Ectodermal cell (in vitro differentiated cells): ENCODE measurements around the gene CCDC71.
A peak's percentile ranks its signal among the peaks of the same experiment; 100 is the strongest.

Source experiments
- H3K27ac ChIP-seq: 2 replicates; pipeline ENCODE4 v1.7.0; 2013; ENCODE audit warnings: mild to moderate bottlenecking, low read depth, low read length; ENCODE audit not compliant: insufficient read depth, poor library complexity, severe bottlenecking
- H3K27me3 ChIP-seq: 2 replicates; pipeline ENCODE4 v1.7.0; 2013; ENCODE audit warnings: mild to moderate bottlenecking, low read length; ENCODE audit not compliant: insufficient read depth, control insufficient read depth, poor library complexity, severe bottlenecking
- H3K36me3 ChIP-seq: one replicate; pipeline ENCODE4 v1.7.0; 2013; ENCODE audit warnings: low read length; ENCODE audit not compliant: control insufficient read depth, insufficient read depth
- H3K4me1 ChIP-seq: one replicate; pipeline ENCODE4 v1.7.0; 2013; ENCODE audit warnings: low read length; ENCODE audit not compliant: control insufficient read depth, insufficient read depth
- H3K4me3 ChIP-seq: 2 replicates; pipeline ENCODE4 v1.7.0; 2013; ENCODE audit warnings: low read depth, low read length, control low read depth; ENCODE audit not compliant: insufficient read depth
- H3K9me3 ChIP-seq: 2 replicates; pipeline ENCODE4 v1.7.0; 2013; ENCODE audit warnings: mild to moderate bottlenecking, low read length, moderate library complexity; ENCODE audit not compliant: control insufficient read depth
- WGBS, 2 experiments: methylation state at CpG; one replicate each; pipeline ENCODE4 v1.1.7; 2013; ENCODE audit warnings: missing lambda C conversion rate in 2 of 2; 5-methylcytosine and 5-hydroxymethylcytosine counted together

The CCDC71 gene

DNA sequence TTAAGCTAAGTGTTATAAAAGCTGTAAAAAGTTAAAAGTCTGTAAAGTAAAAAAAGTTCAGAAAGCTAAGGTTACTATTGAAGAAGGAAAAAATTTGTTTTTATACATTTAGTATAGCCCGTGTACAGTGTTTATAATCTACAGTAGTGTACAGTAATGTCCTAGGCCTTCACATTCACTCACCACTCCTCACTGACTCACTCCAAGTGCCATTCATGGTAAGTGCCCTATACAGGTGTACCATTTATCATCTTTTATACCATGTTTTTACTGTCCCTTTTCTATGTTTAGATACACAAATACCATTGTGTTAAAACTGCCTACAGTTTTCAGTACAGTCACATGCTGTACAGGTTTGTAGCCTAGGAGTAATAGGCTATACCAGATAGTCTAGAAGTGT is 8.8 kb downstream of the CCDC71 start:
- WGBS, 2 experiments, result 75% methylated on average over 1 of the region's 1 CpG; no CpG with 5 or more reads in 1 of the 2 experiments

GRCh38 chr3:49153349-49153912 is 12.7 kb downstream of the CCDC71 start:
- no peaks in the 10 kb centered on the region for H3K27me3 ChIP-seq
- 82 to 88% methylated on average over 3 of the region's 3 CpGs for WGBS, 2 experiments

More for the DNA sequence above, 8.8 kb downstream of the CCDC71 start:
- no peak overlapping the region for H3K4me3 ChIP-seq
- H3K27me3 ChIP-seq, result no peaks in the 10 kb centered on the region
- no peaks in the 10 kb centered on the region for H3K9me3 ChIP-seq
- H3K4me1 ChIP-seq, result no peaks in the 10 kb centered on the region
- H3K36me3 ChIP-seq, result no peaks in the 10 kb centered on the region
- no peak overlapping the region for H3K27ac ChIP-seq

GRCh38 chr3:49151610-49152009 is 14.5 kb downstream of the CCDC71 start:
- 86 to 94% methylated on average over 2 of the region's 2 CpGs for WGBS, 2 experiments
- H3K27me3 ChIP-seq, result no peaks in the 10 kb centered on the region
- H3K36me3 ChIP-seq, result no peaks in the 10 kb centered on the region

More at GRCh38 chr3:49153349-49153912, 12.7 kb downstream of the CCDC71 start:
- Histone ChIP-seq H3K36me3 (no peaks in the 10 kb centered on the region), H3K9me3 (no peaks in the 10 kb centered on the region), H3K4me3 (no peak overlapping the region), H3K27ac (no peak overlapping the region), H3K4me1 (no peaks in the 10 kb centered on the region)

GRCh38 chr3:49148159-49148558 is 18.0 kb downstream of the CCDC71 start:
- Histone ChIP-seq H3K4me3 (no peak overlapping the region), H3K4me1 (no peaks in the 10 kb centered on the region), H3K27ac (no peak overlapping the region), H3K36me3 (no peaks in the 10 kb centered on the region), H3K9me3 (no peaks in the 10 kb centered on the region), H3K27me3 (no peaks in the 10 kb centered on the region)
- WGBS, 2 experiments, result 87 to 91% methylated on average over 5 of the region's 5 CpGs

More at GRCh38 chr3:49151610-49152009, 14.5 kb downstream of the CCDC71 start:
- Histone ChIP-seq H3K27ac (no peak overlapping the region), H3K4me1 (no peaks in the 10 kb centered on the region), H3K4me3 (no peak overlapping the region), H3K9me3 (no peaks in the 10 kb centered on the region)

DNA sequence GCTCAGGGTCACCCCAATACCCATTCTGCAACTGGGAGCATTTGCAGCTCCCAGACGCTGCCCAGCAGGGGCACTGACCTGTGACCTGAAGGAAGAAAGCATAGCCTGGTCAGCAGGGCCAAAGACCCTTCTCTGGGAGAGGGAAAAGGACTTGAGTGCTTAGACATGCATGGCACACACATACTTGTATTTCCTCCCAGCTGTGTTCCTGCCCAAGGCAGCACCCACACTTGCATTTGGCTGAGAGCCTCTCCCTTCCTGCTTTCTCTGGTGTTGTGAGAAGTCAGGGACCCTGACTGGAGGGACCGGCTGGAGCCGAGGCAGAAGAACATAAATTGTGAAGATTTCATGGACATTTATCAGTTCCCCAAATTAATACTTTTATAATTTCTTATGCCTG is 26.1 kb downstream of the CCDC71 start:
- Histone ChIP-seq H3K9me3 (no peaks in the 10 kb centered on the region), H3K27me3 (no peaks in the 10 kb centered on the region), H3K36me3 (no peaks in the 10 kb centered on the region), H3K4me3 (no peak overlapping the region), H3K4me1 (no peaks in the 10 kb centered on the region), H3K27ac (no peak overlapping the region)
- WGBS, 2 experiments, result 74% methylated on average over 2 to 3 of the region's 3 CpGs

GRCh38 chr3:49135499-49135898 is 30.6 kb downstream of the CCDC71 start:
- no peaks in the 10 kb centered on the region for H3K36me3 ChIP-seq
- WGBS, 2 experiments, result 89 to 90% methylated on average over 4 of the region's 4 CpGs
- H3K27ac ChIP-seq, result no peak overlapping the region
- no peaks in the 10 kb centered on the region for H3K9me3 ChIP-seq
- no peak overlapping the region for H3K4me3 ChIP-seq
- H3K4me1 ChIP-seq, result peaks cover 4% of the 10 kb centered on the region
- no peaks in the 10 kb centered on the region for H3K27me3 ChIP-seq

GRCh38 chr3:49134471-49135265 is 31.5 kb downstream of the CCDC71 start:
- 77 to 79% methylated on average over 3 of the region's 3 CpGs for WGBS, 2 experiments
- H3K27ac ChIP-seq, result no peak overlapping the region
- H3K27me3 ChIP-seq, result no peaks in the 10 kb centered on the region
- peaks cover 4% of the 10 kb centered on the region for H3K4me1 ChIP-seq
- no peak overlapping the region for H3K4me3 ChIP-seq
- no peaks in the 10 kb centered on the region for H3K9me3 ChIP-seq
- no peaks in the 10 kb centered on the region for H3K36me3 ChIP-seq

DNA sequence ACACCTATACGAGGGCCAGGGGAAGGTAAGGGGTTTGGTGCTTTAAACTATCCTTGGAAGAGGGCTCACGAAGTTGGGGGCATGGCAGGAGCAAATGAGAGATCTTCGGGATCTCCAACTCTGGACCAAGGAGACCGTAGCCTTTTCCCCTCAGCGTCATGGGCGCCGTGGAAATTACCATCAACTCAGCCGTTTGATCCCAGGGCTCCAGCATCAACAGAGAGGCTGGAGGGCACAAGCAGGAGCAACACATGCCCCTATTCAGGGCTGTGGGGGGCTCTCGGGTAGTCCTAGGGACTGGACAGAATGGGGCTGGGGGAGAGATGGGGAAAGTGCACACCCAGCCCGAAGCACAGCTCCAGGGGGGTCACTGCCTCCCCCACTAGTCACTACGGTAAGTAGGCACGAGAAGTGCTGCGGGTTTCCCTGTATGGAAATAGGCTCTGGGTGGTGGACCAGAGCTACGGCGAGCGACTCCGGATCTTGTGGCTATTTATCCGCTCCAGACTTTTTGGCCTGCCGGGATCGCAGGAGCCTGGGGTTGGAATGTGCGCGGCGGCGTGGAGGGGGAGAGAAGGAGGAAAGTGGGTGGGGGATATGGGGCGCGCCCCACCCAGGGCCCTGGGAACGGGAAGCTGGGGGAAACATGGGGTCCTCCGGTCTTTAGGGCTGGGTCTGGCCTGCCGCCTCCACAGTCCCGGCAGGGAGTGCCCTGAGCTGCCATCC is 32.7 kb downstream of the CCDC71 start:
- 1% methylated on average over 30 of the region's 30 CpGs for WGBS, 2 experiments
- Histone ChIP-seq H3K27ac (no peak overlapping the region), H3K9me3 (no peaks in the 10 kb centered on the region)

GRCh38 chr3:49132437-49133225 is 33.5 kb downstream of the CCDC71 start, which contains the start of gene LAMB2:
LAMB2 (minus strand) TSS chr3:49133050; CDS start chr3:49132867, 183 bp downstream.
- Histone ChIP-seq H3K4me1 (peaks cover 4% of the 10 kb centered on the region), H3K9me3 (no peaks in the 10 kb centered on the region), H3K36me3 (no peaks in the 10 kb centered on the region), H3K27me3 (no peaks in the 10 kb centered on the region), H3K4me3 (peak within 1 kb of the TSS; percentile 64), H3K27ac (peak within 1 kb of the TSS; percentile 80)
- whole genome bisulfite sequencing, 2 experiments, result 4 to 5% methylated on average over 28 of the region's 28 CpGs

More for the DNA sequence above, 32.7 kb downstream of the CCDC71 start:
- Histone ChIP-seq H3K4me1 (peaks cover 4% of the 10 kb centered on the region), H3K36me3 (no peaks in the 10 kb centered on the region), H3K4me3 (peak overlapping the region; percentile 64), H3K27me3 (no peaks in the 10 kb centered on the region)
